Limb (tissue), 2 donors: ENCODE data around the gene NHLRC4.

Source experiments
- DNase-seq, 2 donors: peaks; one replicate each; pipeline ENCODE4 v3.0.0-alpha.2; 2016; ENCODE audit errors: extremely low spot score in 2 of 2

Gene NHLRC4

GRCh38 chr16:566475-567372 is at the start of gene NHLRC4:
NHLRC4 (plus strand) TSS chr16:567005; CDS start chr16:568048, 1,043 bp downstream.
- DNase-seq, result peak; percentile 40 to 67

GRCh38 chr16:518858-519257 is 47.9 kb upstream of the NHLRC4 start:
- DNase-seq, result no peak

- no peak for DNase-seq
Observed at GRCh38 chr16:519425-519824, 47.4 kb upstream of the NHLRC4 start.

- DNase-seq, result no peak
Observed at GRCh38 chr16:519841-520687, 46.7 kb upstream of the NHLRC4 start.

- no peak for DNase-seq
Observed at GRCh38 chr16:520847-521246, 46.0 kb upstream of the NHLRC4 start.

GRCh38 chr16:521381-522210 is 45.2 kb upstream of the NHLRC4 start:
- no peak for DNase-seq

- no peak for DNase-seq
Observed at GRCh38 chr16:522320-523096, 44.3 kb upstream of the NHLRC4 start.

- DNase-seq, result no peak
Observed at GRCh38 chr16:523097-523741, 43.6 kb upstream of the NHLRC4 start.

GRCh38 chr16:524274-525040 is 42.3 kb upstream of the NHLRC4 start:
- no peak for DNase-seq

GRCh38 chr16:525123-525519 is 41.7 kb upstream of the NHLRC4 start:
- no peak for DNase-seq

GRCh38 chr16:525520-526180 is 41.2 kb upstream of the NHLRC4 start:
- no peak for DNase-seq

- DNase-seq, result no peak
Observed at GRCh38 chr16:526181-527014, 40.4 kb upstream of the NHLRC4 start.

- peak; percentile 90 to 95 for DNase-seq
Observed at GRCh38 chr16:527015-527903, 39.5 kb upstream of the NHLRC4 start, which contains the start of gene CAPN15. CAPN15 (plus strand) TSS chr16:527712; CDS start chr16:546839, 19,127 bp downstream.

GRCh38 chr16:528111-529011 is 38.4 kb upstream of the NHLRC4 start:
- DNase-seq, result no peak

GRCh38 chr16:529012-529575 is 37.7 kb upstream of the NHLRC4 start:
- DNase-seq, result no peak
